ENCODE measurements around the gene PRDM2. TPM values are rescaled to one million over a fixed set of nuclear protein-coding genes. Genes with fewer than 3 reads are reported as not detected.

Gene PRDM2
- polyA plus RNA-seq, 1 of the 3 experiments (the other 2 are of a cell fraction): 7.2 TPM

GRCh38 chr1:13723810-13724209 lies 23.8 kb downstream of the PRDM2 start (continued):
- no peak for TF ChIP-seq IRF3 (IDR thresholded peaks at IDR 0.05; ENCODE audit: low read depth, low read length)
- TF ChIP-seq GATA2 (CRISPR knock-in tag; IDR thresholded peaks at IDR 0.05): no peak
- no peak for TF ChIP-seq USF1 (IDR thresholded peaks at IDR 0.05; ENCODE audit: borderline replicate concordance, low read depth)
- no peak for TF ChIP-seq JUND (IDR thresholded peaks at IDR 0.05)
- TF ChIP-seq RFX5 (IDR thresholded peaks at IDR 0.05; ENCODE audit: low read length): no peak

- ChIA-PET POLR2A (no interaction called here), CTCF (interaction anchor here (1.1 to 2.5 kb wide), 12 partner anchors 9 to 69 kb away, joined by 3 to 9 read pairs (median 4); no protein-coding TSS in a partner anchor)
- H3K79me2 ChIP-seq (ENCODE audit: insufficient read depth): no peaks in the 10 kb centered on the region; the same call in 1 of the 2 replicates
- no peak overlapping the region for H2AFZ ChIP-seq (ENCODE audit: low read depth)
- H4K20me1 ChIP-seq (ENCODE audit: insufficient read depth): no peaks in the 10 kb centered on the region
- no peak overlapping the region for H3K4me2 ChIP-seq
- H3K9me3 ChIP-seq: no peaks in the 10 kb centered on the region
- no peak overlapping the region for H3K27ac ChIP-seq (ENCODE audit: low read depth in 2 of 2, low read length in 1 of 2)
- DNase-seq: peak; percentile 26
- peak; percentile 39 for TF ChIP-seq RAD21 (IDR thresholded peaks at IDR 0.05; ENCODE audit: low read length)
- no peak for TF ChIP-seq EP300 (IDR thresholded peaks at IDR 0.05; ENCODE audit: borderline replicate concordance in 1 of 2, low read depth in 1 of 2, low read length in 1 of 2)
- peak; percentile 54 for TF ChIP-seq SMC3 (IDR thresholded peaks at IDR 0.05; ENCODE audit: low read depth, low read length)
- peak; percentile 50 for TF ChIP-seq CTCF (IDR thresholded peaks at IDR 0.05)
- no peaks in the 10 kb centered on the region for H3K36me3 ChIP-seq (replicated peaks in 1 of 2; ENCODE audit: control insufficient read depth in 1 of 2, insufficient read depth in 2 of 2, low read length in 1 of 2)
- no peaks in the 10 kb centered on the region for H3F3A ChIP-seq (replicated peaks; ENCODE audit: insufficient read depth)
- H3K4me3 ChIP-seq (ENCODE audit: low read depth in 2 of 2, low read length in 1 of 2): no peak overlapping the region
- no peaks in the 10 kb centered on the region for H3K9me2 ChIP-seq
- H3K27me3 ChIP-seq (ENCODE audit: insufficient read depth): no peaks in the 10 kb centered on the region
- no peaks in the 10 kb centered on the region for H3K4me1 ChIP-seq (ENCODE audit: control insufficient read depth in 1 of 2, insufficient read depth in 2 of 2, low read depth in 1 of 2, low read length in 1 of 2)
- no peak overlapping the region for H3K9ac ChIP-seq
- 69% methylated on average over 3 of the region's 4 CpGs for WGBS (ENCODE audit: low lambda C conversion rate)
These were observed 25.8 kb downstream of the PRDM2 start for GRCh38 chr1:13725714-13726175.

- DNase-seq: no peak
- ChIA-PET CTCF (interaction anchor here (0.9 to 1.5 kb wide), 3 partner anchors 15 to 62 kb away, joined by 3 to 4 read pairs (median 4); no protein-coding TSS in a partner anchor), POLR2A (no interaction called here)
- Histone ChIP-seq H2AFZ (ENCODE audit: low read depth) (no peak overlapping the region), H3K36me3 (replicated peaks in 1 of 2; ENCODE audit: control insufficient read depth in 1 of 2, insufficient read depth in 2 of 2, low read length in 1 of 2) (peaks cover 0 to 4% of the 10 kb centered on the region in 2 experiments), H3K79me2 (ENCODE audit: insufficient read depth) (no peaks in the 10 kb centered on the region; the same call in 1 of the 2 replicates), H4K20me1 (ENCODE audit: insufficient read depth) (no peaks in the 10 kb centered on the region), H3K9me2 (no peaks in the 10 kb centered on the region), H3K4me2 (no peak overlapping the region), H3F3A (replicated peaks; ENCODE audit: insufficient read depth) (no peaks in the 10 kb centered on the region), H3K9me3 (no peaks in the 10 kb centered on the region; the same call in 1 of the 2 replicates), H3K4me1 (ENCODE audit: control insufficient read depth in 1 of 2, insufficient read depth in 2 of 2, low read depth in 1 of 2, low read length in 1 of 2) (no peaks in the 10 kb centered on the region; a peak in 1 of 4 replicates), H3K27me3 (ENCODE audit: insufficient read depth) (no peaks in the 10 kb centered on the region), H3K4me3 (ENCODE audit: low read depth in 2 of 2, low read length in 1 of 2) (no peak overlapping the region), H3K9ac (no peak overlapping the region), H3K27ac (ENCODE audit: low read depth in 2 of 2, low read length in 1 of 2) (no peak overlapping the region)
- 85% methylated on average over 4 of the region's 4 CpGs for WGBS (ENCODE audit: low lambda C conversion rate)
- TF ChIP-seq MEF2A (IDR thresholded peaks at IDR 0.05; ENCODE audit: borderline replicate concordance, low read depth) (no peak), CHD2 (IDR thresholded peaks at IDR 0.05; ENCODE audit: low read length, partially characterized antibody) (no peak), GATA2 (CRISPR knock-in tag; IDR thresholded peaks at IDR 0.05) (no peak), RXRA (IDR thresholded peaks at IDR 0.05; ENCODE audit: borderline replicate concordance, low read depth) (no peak), RAD21 (IDR thresholded peaks at IDR 0.05; ENCODE audit: low read length) (no peak), GABPA (IDR thresholded peaks at IDR 0.05; ENCODE audit: low read depth) (no peak), TCF12 (IDR thresholded peaks at IDR 0.05) (no peak), NRF1 (IDR thresholded peaks at IDR 0.05; ENCODE audit: low read depth, low read length) (no peak), PBX3 (IDR thresholded peaks at IDR 0.05) (no peak), ELF1 (IDR thresholded peaks at IDR 0.05) (no peak), FOXJ3 (CRISPR knock-in tag; IDR thresholded peaks at IDR 0.05) (no peak)
These were observed 28.2 kb downstream of the PRDM2 start for GRCh38 chr1:13728091-13728715.
